GM18508 (cell line): ENCODE measurements around the gene HTR1E.
"Not testable (repeated sequence)": the region's sequence is repeated elsewhere in the genome, so short reads cannot be mapped to it uniquely, and the experiment has no call there.

Source experiments
- ATAC-seq: cut with Tn5 transposase; IDR thresholded peaks from one replicate; pipeline ENCODE4 v1.9.1; 2021; ENCODE audit warnings: moderate number of reproducible peaks; ENCODE audit not compliant: insufficient read depth, unreplicated experiment

HTR1E gene

DNA sequence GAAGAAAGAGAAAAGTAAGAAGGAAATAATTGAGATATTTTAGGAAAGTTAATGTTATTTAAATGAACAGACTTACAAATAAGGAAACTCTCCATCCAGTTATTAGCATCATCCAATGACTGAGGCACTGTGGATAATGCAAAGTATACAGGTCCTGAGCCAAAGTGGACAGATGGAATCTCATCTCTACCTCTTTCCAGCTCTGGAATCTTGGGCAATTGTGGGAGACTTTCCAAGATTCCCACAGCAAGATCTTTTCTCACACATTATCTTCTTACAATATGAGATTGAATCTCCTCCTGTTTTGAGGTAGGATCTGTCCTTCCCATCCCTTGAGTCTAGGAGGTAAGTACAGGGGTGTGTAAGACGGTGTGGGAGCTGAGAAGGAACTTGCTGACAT is 28.9 kb downstream of the HTR1E start:
- ATAC-seq = no peak

DNA sequence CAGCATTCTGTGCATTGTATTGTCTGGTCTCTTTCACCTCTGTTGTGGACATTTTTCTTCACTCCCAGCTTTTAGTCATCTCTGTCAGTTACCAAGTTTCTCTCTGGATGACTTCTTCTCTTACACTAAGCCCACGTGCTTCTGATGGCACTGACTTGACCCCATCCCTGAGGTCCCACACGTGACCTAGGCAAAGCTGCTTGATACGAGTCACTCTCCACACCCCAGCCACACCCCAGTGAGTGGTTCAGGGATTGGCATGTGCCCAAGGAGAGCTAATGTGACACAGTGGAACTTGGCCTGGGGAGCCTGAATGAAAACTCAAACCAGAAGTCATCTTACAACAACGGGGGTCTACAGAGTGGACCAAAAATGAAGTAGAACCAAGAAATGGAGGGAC is 32.2 kb downstream of the HTR1E start:
- no peak for ATAC-seq

DNA sequence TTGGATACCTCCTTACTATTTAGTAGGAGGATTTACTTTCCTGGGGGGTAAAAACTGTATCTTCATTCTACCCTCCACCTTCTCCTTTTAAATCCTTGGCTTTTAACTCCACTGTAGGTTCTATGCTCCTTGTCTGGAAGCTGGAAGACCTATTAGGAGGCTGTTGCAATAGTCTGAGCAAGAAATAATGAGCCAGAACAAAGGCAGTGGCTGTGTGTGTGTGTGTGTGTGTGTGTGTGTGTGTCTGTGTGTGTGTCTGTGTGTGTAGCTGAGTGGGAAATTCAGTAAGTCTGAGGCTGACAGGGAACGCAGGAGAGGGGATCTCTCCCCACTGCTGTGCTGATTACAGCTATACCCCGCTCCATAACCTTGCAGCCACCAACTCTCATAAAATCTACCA is 35.8 kb downstream of the HTR1E start:
- ATAC-seq = no peak

DNA sequence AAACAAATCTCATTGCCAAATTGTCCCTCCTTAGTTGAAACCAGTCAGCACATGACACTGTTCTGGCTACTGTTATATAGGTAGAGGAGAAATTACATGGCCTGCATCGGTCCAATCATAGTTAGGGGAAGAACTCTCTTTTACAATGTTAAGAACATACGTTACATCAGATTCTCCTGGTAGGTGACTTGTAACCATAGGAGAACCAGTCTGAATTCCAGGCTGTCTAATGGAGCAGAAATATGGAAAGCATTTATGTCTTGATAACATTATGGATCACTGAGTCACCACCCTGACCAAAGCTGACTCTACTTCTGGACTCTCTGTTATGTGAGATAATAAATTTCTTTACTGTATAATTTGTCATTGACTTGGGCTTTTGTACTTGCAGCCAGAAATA is 40.9 kb downstream of the HTR1E start:
- no peak for ATAC-seq

DNA sequence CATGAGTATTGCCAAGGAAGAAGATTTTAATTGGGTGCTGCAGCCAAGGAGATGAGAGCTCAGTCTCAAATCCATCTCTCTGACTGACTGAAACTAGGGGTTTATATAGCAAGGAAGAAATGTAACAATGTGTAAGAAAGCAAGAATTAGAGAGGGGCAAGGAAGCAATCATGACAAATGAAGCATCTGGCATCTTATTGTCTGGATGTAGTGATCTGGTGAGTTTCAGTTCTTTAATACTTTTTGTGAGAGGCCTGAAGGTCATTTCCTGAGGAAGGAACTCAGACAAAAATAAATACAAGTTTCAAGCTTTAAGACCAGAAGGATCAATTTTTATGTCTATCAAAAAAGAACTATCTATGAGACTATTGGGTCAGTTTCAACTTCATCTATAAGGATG is 64.2 kb downstream of the HTR1E start:
- no peak for ATAC-seq

DNA sequence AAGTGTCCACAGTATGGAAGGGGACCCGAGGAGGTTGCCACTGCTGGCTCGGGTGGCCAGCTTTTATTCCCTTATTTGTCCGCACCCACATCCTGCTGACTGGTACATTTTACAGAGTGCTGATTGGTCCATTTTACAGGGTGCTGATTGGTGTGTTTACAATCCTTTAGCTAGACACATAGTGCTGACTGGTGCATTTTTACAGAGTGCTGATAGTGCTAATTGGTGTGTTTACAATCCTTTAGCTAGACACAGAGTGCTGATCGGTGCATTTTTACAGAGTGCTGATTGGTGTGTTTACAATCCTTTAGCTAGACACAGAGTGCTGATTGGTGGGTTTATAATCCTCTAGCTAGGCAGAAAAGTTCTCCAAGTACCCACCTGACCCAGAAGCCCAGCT is 65.1 kb downstream of the HTR1E start:
- ATAC-seq = not testable (repeated sequence)

DNA sequence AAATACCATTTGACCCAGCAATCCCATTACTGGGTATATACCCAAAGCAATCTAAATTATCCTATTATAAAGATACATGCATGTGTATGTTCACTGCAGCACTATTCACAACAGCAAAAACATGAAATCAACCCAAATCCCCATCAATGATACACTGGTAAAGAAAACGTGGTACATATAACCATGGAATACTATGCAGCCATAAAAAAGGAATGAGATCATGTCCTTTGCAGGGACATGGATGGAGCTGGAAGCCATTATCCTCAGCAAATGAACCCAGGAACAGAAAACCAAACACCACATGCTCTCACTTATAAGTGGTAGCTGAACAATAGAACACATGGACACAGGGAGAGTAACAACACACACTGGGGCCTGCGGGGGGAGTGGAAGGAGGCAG is 69.2 kb downstream of the HTR1E start:
- ATAC-seq = not testable (repeated sequence)

DNA sequence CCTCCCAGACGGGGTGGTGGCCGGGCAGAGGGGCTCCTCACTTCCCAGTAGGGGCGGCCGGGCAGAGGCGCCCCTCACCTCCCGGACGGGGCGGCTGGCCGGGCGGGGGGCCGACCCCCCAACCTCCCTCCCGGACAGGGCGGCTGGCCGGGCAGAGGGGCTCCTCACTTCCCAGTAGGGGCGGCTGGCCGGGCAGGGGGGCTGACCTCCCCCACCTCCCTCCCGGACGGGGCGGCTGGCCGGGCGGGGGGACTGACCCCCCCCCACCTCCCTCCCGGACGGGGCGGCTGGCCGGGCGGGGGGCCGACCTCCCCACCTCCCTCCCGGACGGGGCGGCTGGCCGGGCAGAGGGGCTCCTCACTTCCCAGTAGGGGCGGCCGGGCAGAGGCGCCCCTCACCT is 72.3 kb downstream of the HTR1E start:
- not testable (repeated sequence) for ATAC-seq

DNA sequence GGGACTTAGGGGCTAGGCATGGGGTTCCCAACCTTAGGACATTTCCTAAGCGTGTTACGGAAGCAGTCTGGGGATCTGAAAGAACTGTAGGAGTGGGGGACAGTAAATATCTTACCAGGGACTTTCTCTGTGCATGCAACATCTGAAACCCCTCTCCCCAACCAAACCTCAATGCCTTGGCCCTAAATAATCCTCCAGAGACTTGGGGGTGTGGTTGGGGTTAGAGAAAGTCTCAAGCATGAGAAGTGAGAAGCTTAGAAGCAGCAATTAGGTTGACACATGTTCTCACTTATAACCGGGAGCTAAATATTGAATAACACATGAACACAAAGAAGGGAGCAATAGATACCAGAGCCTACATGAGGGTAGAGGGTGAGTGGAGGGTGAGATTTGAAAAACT is 74.7 kb downstream of the HTR1E start:
- no peak for ATAC-seq

DNA sequence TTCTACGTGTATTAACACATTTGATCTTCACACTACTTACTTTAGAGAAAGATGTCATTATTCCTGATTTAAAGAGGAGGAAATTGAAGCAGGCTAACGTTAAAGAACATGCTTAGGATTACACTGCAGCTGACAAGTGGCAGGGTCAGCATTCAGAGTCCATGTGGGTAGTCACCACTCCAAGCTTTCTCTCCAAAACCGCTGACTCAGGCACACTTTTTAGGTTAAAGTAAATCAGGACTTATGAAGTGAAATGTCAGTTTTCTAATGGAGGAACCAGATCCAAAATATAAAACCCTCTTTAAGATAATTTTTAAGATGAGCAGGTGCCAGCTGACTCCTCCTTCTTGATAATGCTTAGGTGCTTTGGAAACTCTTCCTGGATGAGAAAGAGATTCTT is 75.4 kb downstream of the HTR1E start:
- ATAC-seq = no peak

DNA sequence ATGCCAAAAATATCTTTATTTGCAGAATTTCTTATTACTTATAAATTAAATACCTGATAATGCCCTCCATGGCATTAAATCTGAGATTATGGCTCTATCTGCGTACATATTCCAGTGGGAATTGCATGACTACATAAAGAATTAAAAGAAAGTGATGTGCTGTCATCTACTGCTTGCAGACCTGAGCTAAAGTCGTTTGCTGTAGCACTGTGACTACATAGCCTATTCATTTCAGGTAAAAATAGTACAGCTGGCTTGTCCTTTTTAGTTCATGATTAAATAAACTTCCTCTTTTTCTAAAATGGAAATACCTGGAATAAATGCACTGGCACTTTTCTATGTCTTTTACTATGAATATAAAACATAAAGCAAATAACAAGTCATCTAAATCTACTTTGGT is 79.4 kb downstream of the HTR1E start:
- no peak for ATAC-seq

DNA sequence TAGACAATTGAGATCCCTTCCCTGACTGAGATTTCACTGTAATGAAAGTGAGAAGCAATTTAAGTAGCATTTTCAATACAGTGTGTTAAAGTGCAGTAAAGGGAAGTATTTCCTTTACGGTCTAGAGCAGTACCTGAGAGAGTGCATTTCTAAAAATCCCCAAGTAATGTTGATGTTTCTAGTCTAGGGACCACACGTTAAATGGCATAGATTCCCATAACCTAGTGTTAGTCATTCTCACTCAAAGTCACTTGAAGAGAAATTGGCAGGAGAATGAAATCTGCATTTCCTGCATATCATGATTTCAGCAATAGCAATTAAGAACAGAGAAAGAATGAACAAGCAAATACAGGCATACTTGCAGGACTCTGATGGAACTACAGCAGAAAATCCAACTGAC is 89.7 kb downstream of the HTR1E start:
- no peak for ATAC-seq

DNA sequence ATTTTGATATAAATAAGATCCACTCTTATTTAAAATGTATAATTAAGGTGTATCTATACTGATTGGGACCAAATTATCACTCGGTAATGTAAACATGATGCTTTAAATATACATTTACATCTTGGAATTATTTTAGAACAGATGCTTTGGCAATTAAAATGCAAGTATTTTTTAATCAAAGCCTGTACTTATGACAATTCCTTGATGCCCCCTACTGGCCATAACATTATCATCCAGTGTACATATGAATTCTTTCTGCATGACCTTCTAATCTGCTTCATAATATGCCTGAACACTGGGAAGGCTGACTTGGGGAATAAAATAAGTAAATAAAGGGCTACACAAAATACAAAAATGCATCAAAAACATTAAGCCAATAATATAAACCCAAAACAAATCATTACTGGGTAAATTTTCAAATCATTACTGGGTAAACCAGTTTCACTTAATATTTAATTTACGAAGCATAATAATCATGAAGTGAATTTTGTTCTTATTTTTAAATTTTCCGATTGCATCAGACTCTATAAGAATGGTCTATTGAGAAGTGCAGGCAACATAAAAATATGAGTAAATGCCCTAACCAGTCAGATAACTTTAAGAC is 92.5 kb downstream of the HTR1E start:
- ATAC-seq = no peak

DNA sequence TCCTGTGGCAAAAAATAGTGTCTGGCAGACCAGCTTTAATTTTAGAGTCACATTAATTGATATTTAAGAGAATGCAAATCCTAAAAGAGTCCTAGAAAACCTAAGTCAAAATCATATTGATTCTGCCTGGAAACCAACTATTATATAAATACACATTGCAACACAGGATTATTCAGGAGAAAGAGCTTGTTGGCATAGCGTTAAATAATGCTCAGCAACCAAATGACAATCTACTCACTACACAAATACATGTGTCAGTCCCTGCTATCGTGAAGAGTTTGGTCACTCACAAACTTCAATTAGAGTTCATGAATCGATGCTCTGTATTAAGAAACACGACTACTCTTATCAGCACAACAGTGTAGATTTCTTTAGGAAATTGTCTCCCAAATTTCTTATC is 103.4 kb downstream of the HTR1E start:
- no peak for ATAC-seq

DNA sequence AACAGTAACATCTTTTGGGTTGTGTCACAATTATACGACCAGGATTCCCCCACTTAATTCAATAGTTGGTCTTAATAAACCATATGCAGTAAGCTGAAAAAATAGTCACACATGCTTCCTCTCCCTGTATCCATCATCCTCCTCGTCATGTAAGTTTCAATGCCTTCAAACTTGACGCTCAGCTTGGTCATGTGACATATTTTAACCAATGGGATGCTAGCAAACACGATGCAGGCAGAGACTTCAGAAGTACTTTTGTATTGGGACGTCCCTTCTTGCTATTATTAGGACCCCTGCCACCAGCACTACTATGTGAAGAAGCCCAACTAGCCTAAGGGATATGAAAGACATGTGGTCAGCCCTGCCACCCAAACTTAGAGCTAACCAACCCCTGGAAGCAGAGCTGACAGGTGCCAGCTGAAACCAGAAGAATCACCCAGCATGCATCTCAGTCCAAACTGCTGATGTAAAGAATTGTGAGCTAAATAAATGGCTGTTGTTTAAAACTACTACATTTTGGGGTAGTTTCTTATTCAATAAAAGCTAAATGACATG is 108.3 kb downstream of the HTR1E start:
- no peak for ATAC-seq

DNA sequence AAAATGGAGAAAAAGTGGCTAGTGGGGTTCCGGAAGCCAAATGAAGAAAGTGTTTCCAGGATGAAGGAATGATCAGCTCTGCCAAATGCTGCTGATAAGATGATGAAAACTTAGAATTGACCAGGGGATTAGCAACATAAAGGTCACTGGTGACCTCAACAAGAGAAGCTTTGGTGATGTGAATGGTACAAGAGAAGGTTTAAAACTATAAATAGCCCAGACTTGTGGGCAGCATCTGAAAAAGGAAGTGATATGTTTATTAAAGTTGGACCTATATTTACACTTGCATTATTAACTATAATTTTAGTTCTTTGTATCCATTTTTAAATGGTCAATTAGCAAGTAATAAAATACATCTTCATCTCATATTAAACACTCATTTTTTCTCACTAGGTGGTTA is 112.5 kb downstream of the HTR1E start:
- ATAC-seq = no peak

DNA sequence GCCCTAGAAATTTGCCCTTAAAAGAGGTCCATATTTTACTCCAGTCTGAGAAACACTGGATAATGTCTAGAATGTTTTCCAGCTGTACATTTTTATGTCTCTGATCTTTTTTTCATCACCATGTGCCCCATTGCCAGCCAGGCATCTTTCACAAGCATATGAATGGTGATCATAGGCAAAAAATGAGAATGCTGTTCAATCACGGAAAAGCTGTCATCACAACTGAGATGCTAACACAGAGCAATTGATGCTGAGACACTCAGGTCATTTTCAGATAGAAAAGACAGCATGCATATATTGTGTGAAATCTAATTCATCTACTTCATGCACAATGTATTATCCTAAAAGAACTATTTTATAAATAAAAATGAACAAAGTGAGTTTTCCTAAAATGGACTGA is 116.0 kb downstream of the HTR1E start:
- ATAC-seq = no peak

DNA sequence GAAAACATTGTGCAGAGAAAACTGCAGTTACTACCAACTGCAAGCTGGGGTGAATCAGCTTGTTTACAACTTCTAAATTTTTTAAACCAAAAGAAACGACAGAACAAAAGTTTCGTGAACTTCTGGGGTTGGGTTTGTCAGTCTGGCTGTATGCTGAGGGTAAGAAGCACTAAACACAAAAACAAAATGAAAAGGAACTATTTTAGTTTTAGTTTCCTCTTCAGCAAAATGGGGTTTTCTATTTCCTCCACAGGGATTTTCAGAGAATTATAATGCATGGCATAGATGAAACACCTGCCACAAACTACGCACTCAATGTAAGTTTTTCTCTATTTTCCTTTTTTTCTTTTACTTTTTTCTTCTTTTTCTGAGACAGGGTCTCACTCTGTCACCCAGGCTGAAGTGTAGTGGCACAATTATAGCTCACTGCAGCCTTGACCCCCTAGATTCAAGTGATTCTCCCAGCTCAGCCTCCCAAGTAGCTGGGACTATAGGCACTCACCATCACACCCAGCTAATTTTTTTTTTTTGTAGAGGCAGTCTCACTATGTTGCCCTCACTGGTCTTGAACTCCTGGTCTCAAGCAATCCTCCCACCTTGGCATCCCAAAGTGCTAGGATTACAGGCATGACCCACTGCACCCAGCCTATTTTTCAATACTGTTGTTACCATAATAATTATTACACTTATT is 117.0 kb downstream of the HTR1E start:
- no peak for ATAC-seq

DNA sequence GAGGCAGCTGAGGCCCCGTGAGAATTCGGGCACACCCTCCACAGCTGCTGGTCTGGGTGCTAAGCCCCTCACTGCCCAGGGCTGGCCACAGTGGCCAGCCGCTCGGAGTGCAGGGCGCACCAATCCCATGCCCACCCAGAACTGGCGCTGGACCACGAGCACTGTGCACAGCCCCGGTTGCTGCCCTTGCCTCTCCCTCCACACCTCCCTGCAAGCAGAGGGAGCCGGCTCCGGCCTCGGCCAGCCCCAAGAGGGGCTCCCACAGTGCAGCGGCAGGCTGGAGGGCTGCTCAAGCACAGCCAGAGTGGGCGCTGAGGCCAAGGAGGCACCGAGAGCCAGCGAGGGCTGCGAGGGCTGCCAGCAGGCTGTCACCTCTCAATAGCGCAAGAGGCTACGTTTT is 122.6 kb downstream of the HTR1E start:
- ATAC-seq = no peak

DNA sequence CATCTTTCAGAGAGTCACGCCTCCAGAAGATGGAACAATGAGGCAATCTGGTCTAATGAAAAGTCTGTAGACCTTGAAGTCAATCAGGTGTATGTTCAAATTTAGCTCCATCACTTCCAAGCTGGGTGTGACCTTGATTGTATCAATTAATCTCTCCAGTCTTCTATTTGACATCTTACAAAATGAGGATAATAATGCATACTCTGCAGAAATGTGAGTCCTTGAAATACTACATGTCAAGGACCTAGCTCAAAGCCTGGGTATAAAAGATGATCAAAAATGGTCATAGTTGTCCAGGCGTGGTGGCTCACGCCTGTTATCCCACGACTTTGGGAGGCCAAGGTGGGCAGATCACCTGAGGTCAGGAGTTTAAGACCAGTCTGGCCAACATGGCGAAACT is 127.8 kb downstream of the HTR1E start:
- no peak for ATAC-seq
